ENCODE measurements around the gene FAM72D. TPM values are rescaled to one million over a fixed set of nuclear protein-coding genes. Genes with fewer than 3 reads are reported as not detected.
"Not testable (repeated sequence)": the region's sequence is repeated elsewhere in the genome, so short reads cannot be mapped to it uniquely, and the experiment has no call there.

Gene FAM72D
- total and polyA plus RNA-seq, 2 of the 8 experiments (the other 6 are each of a cell fraction or from before 2014, with no cell fraction given) = 4.9 to 12.7 TPM

DNA sequence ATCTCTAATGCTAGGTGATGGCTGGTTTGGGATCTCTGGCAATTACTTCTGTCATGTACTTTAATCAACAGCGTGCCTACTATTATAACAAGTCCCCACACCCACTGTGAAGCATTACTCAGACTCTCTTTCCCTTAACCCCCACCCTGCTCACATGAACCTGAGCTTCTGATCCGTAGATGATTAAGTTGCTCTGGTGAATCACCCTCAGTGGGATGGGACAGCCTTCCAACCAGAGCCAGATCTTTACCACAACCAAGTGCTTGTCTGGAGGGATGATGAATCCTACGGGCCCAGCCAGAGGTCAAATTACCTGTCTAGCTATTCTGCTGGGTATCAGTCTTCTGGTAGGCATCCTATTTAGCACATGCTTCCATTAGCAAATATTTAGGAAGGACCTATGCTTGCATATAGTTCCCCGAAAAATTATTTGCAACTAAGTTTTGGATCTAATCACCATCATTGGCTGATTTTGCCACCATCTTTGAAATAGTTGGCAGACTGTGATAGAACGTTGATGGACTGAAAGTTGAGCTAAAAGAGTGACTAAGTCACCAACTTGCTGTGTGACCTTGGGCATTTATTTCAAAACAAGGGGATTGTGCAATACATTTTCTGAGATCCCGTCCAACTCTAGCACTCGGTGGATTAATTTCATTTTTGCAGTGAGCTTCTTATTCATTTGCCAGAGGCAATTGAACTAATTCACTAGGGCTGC, 26.7 kb downstream of the FAM72D start:
- H2AFZ ChIP-seq (ENCODE audit: low read length); CTCF ChIA-PET (ENCODE audit: partially characterized antibody); H3K23me2 ChIP-seq (ENCODE audit: low read depth, low read length); H3K4me2 ChIP-seq (ENCODE audit: insufficient read depth in 1 of 2, low read depth in 2 of 2, low read length in 2 of 2); H2BK15ac ChIP-seq (ENCODE audit: low read length); H3K9me3 ChIP-seq (ENCODE audit: insufficient read depth in 2 of 2, low read depth in 1 of 2, low read length in 1 of 2); H2BK20ac ChIP-seq (ENCODE audit: low read length); H3K56ac ChIP-seq (replicated peaks; ENCODE audit: insufficient read length, low read depth, low read length); H3K79me1 ChIP-seq (ENCODE audit: low read depth, low read length); H3K79me2 ChIP-seq (ENCODE audit: control insufficient read depth in 1 of 2, insufficient read depth in 2 of 2, low read length in 2 of 2); H2AK5ac ChIP-seq (ENCODE audit: low read depth, low read length); H2BK5ac ChIP-seq (ENCODE audit: low read depth, low read length); H3K23ac ChIP-seq (ENCODE audit: insufficient read length); H3K36me3 ChIP-seq (ENCODE audit: control insufficient read depth in 2 of 4, insufficient read depth in 4 of 4, low read length in 3 of 4); H3K14ac ChIP-seq (ENCODE audit: insufficient read length); H4K5ac ChIP-seq (ENCODE audit: insufficient read length, low read depth, low read length); H4K91ac ChIP-seq (replicated peaks; ENCODE audit: insufficient read length, low read length); H4K20me1 ChIP-seq (replicated peaks in 1 of 2; ENCODE audit: control insufficient read depth in 1 of 2, insufficient read depth in 2 of 2, low read length in 2 of 2); H3K4me1 ChIP-seq (replicated peaks in 1 of 4; ENCODE audit: control insufficient read depth in 3 of 4, insufficient read depth in 4 of 4, low read length in 3 of 4); DNase-seq (ENCODE audit: low read depth in 1 of 2, low spot score in 2 of 2); H2BK12ac ChIP-seq (ENCODE audit: low read depth, low read length); H3K4me3 ChIP-seq (ENCODE audit: extremely low read depth in 1 of 4, insufficient read depth in 2 of 4, low read depth in 3 of 4, low read length in 4 of 4); H3K18ac ChIP-seq (ENCODE audit: extremely low read depth, low read length); POLR2A ChIA-PET (ENCODE audit: partially characterized antibody); H4K8ac ChIP-seq (ENCODE audit: extremely low read depth, insufficient read depth, low read length); H3K9ac ChIP-seq (replicated peaks in 1 of 4; ENCODE audit: extremely low read depth in 1 of 4, low read depth in 3 of 4, low read length in 3 of 4); H3K27me3 ChIP-seq (replicated peaks in 1 of 4; ENCODE audit: control insufficient read depth in 3 of 4, extremely low read depth in 1 of 4, insufficient read depth in 3 of 4, low read length in 3 of 4); H3K27ac ChIP-seq (ENCODE audit: low read depth, low read length); H2BK120ac ChIP-seq (replicated peaks; ENCODE audit: low read depth, low read length); FAIRE-seq; H3K4ac ChIP-seq (replicated peaks; ENCODE audit: insufficient read length, low read depth, low read length): not testable (repeated sequence)
- no CpG with 5 or more reads among the region's 7 CpGs for WGBS, 2 experiments (ENCODE audit: extremely low coverage in 1 of 2, insufficient coverage in 1 of 2, insufficient read length in 1 of 2, insufficient replicate concordance in 2 of 2, low coverage in 1 of 2, low lambda C conversion rate in 2 of 2, missing lambda C conversion rate in 1 of 2)

DNA sequence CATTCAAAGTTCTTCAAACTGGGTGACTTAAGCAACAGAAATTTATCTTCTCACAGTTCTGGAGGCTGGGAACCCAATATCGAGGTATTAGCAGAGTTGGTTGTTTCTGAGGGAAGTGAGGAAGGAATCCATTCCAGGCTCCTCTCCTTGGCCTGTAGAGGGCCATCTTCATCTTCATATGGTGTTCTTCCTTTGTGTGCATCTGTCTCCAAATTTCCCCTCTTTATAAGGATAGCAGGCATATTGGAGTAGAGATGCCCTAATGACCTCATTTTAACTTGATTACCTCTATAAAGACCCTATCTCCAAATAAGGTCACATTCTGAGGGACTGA, 27.3 kb downstream of the FAM72D start:
- CTCF ChIA-PET (ENCODE audit: partially characterized antibody); H3K4ac ChIP-seq (replicated peaks; ENCODE audit: insufficient read length, low read depth, low read length); H2BK15ac ChIP-seq (ENCODE audit: low read length); H3K27ac ChIP-seq (ENCODE audit: low read depth, low read length); H4K5ac ChIP-seq (ENCODE audit: insufficient read length, low read depth, low read length); H3K14ac ChIP-seq (ENCODE audit: insufficient read length); H3K36me3 ChIP-seq (ENCODE audit: control insufficient read depth in 2 of 4, insufficient read depth in 4 of 4, low read length in 3 of 4); H3K4me1 ChIP-seq (replicated peaks in 1 of 4; ENCODE audit: control insufficient read depth in 3 of 4, insufficient read depth in 4 of 4, low read length in 3 of 4); H2BK12ac ChIP-seq (ENCODE audit: low read depth, low read length); H3K23ac ChIP-seq (ENCODE audit: insufficient read length); DNase-seq (ENCODE audit: low read depth in 1 of 2, low spot score in 2 of 2); POLR2A ChIA-PET (ENCODE audit: partially characterized antibody); H2BK5ac ChIP-seq (ENCODE audit: low read depth, low read length); H3K27me3 ChIP-seq (replicated peaks in 1 of 4; ENCODE audit: control insufficient read depth in 3 of 4, extremely low read depth in 1 of 4, insufficient read depth in 3 of 4, low read length in 3 of 4); H4K20me1 ChIP-seq (replicated peaks in 1 of 2; ENCODE audit: control insufficient read depth in 1 of 2, insufficient read depth in 2 of 2, low read length in 2 of 2); H3K4me3 ChIP-seq (ENCODE audit: extremely low read depth in 1 of 4, insufficient read depth in 2 of 4, low read depth in 3 of 4, low read length in 4 of 4); H4K8ac ChIP-seq (ENCODE audit: extremely low read depth, insufficient read depth, low read length); H3K9me3 ChIP-seq (ENCODE audit: insufficient read depth in 2 of 2, low read depth in 1 of 2, low read length in 1 of 2); H3K23me2 ChIP-seq (ENCODE audit: low read depth, low read length); H2AFZ ChIP-seq (ENCODE audit: low read length); H2BK120ac ChIP-seq (replicated peaks; ENCODE audit: low read depth, low read length); H3K9ac ChIP-seq (replicated peaks in 1 of 4; ENCODE audit: extremely low read depth in 1 of 4, low read depth in 3 of 4, low read length in 3 of 4); H3K79me2 ChIP-seq (ENCODE audit: control insufficient read depth in 1 of 2, insufficient read depth in 2 of 2, low read length in 2 of 2); H4K91ac ChIP-seq (replicated peaks; ENCODE audit: insufficient read length, low read length); H3K4me2 ChIP-seq (ENCODE audit: insufficient read depth in 1 of 2, low read depth in 2 of 2, low read length in 2 of 2); H3K56ac ChIP-seq (replicated peaks; ENCODE audit: insufficient read length, low read depth, low read length); H3K18ac ChIP-seq (ENCODE audit: extremely low read depth, low read length); H2BK20ac ChIP-seq (ENCODE audit: low read length); H3K79me1 ChIP-seq (ENCODE audit: low read depth, low read length); FAIRE-seq; H2AK5ac ChIP-seq (ENCODE audit: low read depth, low read length): not testable (repeated sequence)
- no CpG with 5 or more reads among the region's 1 CpG for WGBS, 2 experiments (ENCODE audit: extremely low coverage in 1 of 2, insufficient coverage in 1 of 2, insufficient read length in 1 of 2, insufficient replicate concordance in 2 of 2, low coverage in 1 of 2, low lambda C conversion rate in 2 of 2, missing lambda C conversion rate in 1 of 2)
